Glomerular visceral epithelial cell (primary cell): ENCODE measurements around the gene MYRIP.
"Not testable (repeated sequence)": the region's sequence is repeated elsewhere in the genome, so short reads cannot be mapped to it uniquely, and the experiment has no call there.

Experiments used
- DNase-seq: peaks from one replicate; pipeline ENCODE4 v3.0.0-alpha.2; 2016; ENCODE audit errors: extremely low spot score

The MYRIP gene

DNA sequence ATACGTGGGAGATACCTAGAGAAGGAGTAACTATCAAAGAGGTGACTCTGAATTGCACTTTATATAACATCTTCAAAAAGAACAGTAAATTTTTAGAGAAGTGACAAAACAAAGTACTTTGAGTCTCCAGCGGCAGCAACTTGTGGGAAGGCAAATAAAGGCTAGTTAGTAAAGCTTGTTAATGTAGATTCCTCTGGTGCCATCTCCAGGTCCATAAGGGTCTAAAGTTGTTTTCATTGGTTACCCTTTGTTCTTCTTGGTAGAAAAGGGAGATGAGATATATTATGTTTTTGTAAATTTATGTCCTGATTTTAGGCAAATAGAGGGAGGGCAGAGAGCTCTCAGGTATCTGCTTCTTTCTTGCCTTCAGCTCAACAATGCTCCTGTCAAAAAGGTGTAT, 161.6 kb downstream of the MYRIP start:
- no peak for DNase-seq

DNA sequence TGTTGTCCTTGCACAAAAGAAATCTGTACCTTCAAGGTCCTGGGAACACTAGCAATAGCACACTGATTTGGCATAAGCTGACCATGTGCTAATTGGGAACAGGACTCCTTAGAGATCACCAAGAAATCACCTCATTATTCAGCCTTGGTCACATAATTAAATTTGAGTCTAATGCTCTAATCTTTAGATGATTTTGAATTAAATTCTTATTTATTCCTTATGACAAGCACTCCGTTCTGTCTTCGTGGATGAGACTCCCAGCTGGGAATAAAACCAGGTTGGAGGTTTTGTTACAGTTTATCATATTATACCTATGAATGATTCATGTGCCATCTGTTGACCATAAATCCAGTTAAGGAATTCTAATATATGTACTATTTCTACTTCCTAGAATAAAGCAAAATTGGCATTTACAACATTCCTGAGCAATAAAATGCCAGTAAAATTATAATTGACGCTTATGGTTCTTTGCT, 162.2 kb downstream of the MYRIP start:
- no peak for DNase-seq

DNA sequence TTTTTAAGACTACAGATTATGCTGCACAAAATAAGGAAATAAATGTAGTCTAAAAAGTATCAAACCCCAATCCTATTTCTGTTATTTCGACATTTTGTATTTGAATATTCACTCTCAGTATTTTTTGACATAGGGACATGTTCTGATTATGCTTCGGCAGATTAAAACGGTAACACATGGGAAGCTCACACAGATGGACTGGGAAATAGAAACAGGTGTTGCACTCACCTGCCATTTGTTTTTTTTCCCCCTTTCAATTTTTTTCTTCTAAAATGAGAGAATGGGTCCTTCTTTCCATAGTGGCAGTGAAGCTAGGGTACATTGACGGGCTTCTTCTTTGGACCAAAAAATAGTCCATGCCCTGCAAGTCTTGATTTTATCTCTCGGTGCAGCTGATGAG, 163.1 kb downstream of the MYRIP start:
- no peak for DNase-seq

DNA sequence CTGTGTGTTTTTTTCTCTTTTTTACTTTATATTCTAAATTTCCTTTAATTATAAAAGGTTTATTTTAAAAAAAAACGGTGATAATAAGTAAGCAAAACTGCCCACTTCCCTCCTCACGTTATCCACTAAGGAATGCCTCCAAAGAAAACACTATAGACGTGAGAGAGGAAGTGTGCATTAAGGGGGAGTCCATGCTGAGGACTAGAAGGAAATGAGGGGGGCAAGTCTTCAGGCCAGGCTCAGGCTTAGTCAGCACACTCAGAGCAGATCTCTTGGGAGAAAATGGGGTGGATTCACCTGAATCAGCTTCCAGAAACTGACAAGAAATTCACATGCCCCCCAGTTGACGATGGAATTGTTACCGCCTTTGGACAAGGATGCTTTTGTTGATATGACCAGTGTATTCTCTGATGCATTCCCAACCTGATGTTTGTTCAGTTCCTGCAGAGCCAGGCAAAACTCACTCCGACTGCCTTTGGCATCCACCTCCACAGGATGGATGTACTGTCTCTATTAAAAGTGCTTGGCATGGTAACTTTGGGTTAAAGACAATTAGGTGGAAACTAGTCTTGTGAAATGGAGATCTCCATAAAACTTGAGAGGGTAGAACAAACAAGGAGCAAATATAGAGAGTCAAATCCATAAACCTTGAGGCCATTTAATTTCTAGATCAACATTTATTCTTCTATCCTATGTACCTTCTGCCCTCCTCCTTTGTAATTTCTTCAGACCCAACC, 167.8 kb downstream of the MYRIP start:
- DNase-seq, result no peak

DNA sequence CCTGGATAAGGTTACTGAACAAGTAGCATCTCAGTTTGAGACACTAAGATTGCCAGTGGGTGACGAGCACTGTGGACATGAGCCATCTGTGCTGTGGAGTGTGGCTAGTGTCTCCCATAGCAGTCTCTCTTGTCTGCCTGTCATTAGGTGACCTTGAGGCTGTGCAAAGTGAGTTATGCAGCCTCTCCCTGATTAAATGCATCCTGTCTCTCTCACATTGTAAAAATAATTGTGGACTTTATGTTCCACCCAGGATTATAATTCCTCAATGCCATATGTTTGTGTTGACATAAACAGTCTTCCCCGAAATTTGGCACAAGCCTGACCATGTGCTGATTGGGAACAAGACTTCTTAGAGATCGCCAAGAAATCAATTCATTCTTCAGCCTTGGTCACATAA, 168.9 kb downstream of the MYRIP start:
- DNase-seq, result no peak

DNA sequence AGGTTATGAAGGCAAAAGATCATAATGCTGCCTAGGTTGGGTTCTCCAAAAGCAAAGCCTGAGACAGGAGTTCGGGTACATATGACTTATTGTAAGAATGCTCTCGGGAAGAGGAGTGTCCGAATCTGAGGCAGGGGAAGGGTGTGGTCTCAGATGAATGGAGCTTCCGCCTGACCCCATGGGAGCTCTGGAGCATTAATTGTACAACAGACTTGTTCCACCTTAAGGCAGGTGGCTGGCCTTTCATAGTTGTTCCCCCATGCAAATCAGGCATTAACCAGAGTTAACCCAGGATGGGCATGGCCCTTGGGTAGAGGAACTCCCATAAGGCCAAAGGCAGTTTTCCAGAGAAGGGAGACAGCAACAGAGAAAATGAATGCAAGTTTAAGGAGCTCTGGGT, 170.6 kb downstream of the MYRIP start:
- DNase-seq, result no peak

DNA sequence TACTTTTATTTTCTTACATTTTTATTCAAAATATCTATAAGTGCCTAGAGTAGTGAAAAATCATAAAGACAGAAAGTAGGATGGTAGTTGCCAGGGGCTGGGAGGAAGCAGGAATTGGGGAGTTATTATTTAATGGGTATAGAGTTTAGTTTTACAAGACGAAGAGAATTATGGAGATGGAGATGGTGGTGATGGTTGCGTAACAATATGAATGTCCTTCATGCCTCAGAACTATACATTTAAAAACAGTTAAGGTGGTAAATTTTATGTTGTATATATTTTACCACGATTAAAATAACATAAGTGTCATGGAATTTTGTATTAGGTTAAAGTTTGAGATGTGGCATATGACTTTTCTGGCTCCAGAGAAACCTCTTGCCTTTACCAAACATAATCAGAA, 171.4 kb downstream of the MYRIP start:
- DNase-seq, result no peak

DNA sequence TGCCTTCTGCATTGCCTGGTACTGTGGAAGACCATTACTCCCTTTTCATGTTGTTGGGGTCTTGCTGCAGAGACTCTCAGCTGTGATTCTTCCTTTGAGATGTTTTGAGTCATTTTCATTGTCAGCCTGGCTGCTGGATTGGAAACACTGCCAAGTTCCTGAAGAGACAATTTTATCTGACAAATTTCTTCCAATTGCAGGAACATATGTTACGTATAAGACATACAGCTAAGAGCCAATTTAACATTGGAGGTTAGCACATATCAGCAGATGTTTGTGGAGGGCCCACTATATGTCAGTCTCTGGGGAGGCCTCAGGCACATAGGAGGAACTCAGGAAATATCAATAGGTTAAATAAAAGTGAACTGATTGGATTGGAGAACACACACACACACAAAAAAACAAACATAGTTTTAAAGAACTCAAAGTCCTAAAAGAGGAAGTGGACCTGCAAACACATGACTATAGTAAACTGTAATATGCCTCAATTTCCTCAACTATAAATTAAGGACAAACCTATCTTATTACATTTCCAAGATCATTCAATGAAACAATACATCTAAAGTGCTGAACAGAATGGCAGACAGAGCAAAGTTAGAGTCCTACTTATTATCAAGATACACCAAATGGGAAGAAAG, 172.3 kb downstream of the MYRIP start:
- DNase-seq, result no peak

DNA sequence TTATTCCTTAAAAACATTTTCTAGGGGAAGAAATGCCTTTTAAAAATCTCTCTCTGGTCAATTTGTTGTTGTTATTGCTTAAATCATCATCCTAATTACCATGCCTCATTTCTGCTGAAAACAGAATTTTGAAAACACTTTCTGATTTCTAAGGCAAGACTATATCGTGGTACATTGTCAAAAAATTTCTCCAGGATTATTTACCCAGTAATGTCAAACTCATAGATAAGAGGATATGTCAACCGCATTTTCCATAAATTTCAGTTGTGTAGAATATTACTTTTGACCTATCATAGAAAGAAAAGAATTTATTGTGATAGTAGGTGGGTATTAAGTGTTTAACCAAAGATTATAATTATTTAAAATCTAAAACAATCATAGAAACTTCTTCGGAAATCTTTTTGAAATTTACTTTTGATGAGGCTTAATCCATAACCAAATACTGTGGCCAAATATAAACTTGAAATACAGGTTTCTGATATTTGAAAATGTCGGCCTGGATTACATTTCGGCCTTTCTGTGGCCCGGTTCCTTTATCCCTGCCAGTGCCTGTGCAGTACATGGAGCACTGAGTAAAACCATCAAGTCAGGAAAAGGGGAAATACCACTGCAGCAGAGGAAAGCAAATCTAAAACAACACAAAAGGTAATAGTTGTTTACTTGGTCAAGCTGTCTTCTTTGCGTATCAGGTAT, 173.4 kb downstream of the MYRIP start:
- no peak for DNase-seq

DNA sequence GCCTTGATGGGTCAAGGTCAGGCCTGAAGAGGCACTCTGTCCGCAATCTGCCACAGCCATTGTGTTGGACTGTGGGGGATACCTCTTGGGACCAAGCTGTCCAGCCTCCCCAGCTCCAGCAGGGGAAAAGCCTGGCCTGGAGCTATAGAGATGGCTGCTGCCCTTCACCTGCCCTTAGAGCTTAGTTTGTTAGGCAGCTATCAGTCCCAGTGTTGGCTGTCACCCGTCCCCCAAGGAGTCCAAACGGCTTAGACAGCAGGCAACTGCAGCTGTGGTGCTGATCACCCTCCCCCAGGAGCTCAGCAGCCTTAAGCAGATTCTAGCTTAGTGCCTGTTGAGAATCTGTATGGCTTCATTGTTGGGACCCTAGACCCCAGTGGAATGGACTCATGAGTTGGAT, 180.3 kb downstream of the MYRIP start:
- DNase-seq, result no peak

DNA sequence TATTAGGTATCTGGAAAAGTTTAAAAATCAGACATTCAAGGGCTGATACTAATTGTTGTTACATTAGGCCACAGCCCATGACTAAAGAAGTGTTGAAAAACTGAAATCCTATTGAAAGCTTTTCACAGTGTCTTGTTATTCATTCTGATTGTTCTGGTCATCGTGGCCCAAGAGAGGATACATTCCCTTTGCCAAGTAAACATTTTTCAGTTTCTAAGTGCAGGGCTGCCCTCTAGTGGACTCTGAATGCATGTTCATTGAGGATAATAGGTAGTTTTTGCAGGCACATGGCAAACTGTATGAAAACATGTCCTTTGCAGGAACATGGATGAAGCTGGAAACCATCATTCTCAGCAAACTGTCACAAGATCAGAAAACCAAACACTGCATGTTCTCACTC, 181.1 kb downstream of the MYRIP start:
- DNase-seq, result peak; percentile 37

DNA sequence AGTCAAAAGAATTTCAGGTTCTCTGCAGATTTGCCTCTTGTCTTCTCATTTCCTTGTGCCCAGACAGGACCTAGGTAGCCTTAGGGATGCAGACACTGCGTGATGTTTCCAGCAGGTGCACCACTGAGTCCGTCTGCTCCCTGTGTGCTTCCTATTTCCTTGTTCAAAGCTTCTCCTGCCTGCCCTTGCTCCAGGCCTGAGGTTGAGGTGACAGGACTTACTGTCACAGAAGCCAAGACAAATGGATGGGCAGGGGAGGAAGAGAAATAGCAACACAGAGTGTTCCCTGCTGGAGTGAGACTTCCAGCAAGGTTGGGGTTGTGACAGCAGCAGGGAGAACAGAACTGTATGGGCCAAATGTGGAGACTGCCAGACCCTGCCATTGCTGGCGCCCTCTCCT, 199.4 kb downstream of the MYRIP start:
- DNase-seq, result no peak

DNA sequence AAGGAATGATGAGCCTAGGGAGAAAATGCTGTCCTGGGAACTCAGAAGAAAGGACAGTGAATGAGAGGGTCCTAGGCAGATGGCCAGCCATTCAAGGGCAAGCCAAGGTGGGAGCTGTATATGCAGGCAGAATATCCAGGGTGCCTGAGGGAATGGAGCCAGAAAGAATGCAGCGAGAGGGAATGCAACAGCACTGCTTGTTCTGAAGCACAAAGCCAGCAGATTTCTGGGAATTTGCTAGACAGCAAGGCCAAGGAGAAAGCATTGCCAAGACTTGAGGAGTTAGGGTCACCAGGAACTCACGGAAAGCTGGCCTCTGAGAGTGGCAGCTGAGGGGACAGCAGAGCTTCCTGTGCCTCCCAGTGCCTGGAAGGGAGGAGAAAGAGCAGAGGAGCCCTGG, 200.6 kb downstream of the MYRIP start:
- no peak for DNase-seq

DNA sequence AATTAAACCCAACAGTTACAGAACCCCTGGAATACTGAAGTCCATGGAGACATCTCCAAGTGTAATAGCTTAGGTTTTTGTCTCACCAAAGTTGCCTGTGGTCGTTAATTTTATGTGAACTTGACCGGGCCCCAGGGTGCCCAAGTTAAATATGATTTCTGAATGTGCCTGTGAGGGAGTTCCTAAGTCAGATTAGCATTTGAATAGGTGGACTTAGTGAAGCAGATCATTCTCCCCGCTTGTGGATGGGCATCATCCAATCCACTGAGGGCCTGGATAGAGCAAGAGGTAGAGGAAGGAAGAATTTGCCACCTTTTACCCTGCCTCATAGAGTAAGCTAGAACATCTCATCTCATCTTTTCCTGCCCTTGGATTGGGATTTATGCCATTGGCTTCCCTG, 203.0 kb downstream of the MYRIP start:
- no peak for DNase-seq

DNA sequence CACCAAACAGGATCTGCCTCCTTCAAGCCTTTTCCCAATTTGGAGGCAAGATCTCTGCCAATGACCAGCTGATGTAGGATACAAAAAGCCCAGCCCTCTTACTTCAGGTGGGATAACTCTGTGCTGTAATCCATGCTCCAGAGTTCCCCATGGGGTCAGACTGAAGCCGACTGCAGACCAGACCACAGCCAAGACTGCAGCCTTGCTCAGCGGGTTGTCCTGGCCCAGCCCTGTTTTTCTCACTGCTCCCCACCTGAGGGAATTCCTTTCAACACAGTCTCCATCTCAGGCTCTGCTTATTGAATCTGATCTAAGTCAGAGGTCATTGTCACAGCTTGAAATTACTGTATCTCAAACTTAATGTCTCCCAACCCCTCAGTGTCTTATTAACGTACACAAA, 207.0 kb downstream of the MYRIP start:
- no peak for DNase-seq

DNA sequence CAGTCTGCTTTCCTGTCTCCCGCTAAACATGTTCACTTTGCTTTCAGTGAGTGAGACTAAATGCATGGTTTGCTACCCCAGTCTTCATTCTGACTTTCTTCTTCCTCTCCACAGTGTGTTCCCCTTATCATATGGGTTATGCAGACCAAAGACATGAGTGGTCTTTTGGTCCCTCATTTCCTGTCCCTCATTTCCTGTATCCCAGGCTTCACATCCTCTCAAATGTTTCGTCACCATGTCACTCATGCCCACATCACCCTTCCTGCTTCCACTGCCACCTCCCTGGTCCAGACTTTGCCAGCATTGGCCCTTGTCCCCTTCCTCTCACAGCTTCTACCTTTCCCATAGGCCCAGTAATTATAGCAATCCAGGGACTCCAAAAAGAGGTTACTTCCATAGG, 209.0 kb downstream of the MYRIP start:
- DNase-seq, result no peak

DNA sequence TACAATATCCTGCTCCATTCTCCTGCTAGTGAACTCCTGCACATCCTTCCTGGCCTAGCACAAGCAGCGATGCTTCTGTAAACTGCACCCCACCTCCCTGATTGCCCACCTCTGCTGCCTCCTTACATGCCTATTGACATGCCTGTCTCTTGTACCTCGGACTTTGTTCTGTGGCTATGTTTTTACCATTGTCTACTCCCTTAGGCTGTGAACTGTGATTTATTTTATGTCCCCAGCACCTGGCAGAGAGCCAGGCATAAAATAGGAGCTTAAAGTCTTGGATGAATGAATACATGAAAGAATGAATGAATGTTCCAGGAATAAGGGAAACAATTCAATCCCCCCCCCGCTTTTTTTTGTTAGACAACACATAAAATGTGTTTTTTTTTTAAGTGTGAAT, 210.0 kb downstream of the MYRIP start:
- DNase-seq, result no peak

DNA sequence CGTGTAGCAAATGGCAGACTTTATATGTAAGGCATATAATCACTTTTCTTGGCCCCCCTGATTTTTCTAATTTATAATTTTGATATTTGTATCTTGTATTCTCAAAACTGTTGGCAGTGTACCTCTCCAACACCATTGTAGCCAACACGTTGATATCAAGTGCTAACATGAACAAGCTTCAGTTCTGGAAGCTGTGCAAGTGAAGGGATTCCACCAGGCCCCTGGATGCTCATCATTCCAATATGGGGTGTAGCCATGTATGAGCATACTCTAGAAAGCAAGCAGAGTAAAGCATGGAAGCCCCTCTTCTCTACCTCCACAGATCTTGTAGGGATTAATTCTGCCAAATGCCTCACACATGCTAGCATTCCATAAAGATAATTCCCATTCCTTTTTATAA, 211.3 kb downstream of the MYRIP start:
- DNase-seq, result no peak

DNA sequence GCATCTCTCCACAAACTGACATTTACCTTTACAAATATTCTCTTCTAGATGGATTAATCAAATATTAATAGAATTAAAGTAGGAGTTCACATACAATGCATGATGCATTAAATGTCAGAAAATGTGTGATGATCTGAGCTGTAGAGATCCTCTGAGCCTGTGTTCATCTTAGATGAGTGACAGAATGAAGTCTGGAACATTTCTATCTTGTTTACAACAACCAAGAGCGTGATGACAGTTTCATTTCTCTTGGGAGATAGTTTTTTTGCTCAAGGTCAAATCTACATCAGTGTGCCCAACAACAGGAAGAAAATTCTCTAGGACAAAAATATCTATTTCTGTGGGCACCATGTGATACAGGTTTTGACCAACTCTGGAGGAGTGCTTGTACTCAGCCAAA, 211.9 kb downstream of the MYRIP start:
- no peak for DNase-seq

DNA sequence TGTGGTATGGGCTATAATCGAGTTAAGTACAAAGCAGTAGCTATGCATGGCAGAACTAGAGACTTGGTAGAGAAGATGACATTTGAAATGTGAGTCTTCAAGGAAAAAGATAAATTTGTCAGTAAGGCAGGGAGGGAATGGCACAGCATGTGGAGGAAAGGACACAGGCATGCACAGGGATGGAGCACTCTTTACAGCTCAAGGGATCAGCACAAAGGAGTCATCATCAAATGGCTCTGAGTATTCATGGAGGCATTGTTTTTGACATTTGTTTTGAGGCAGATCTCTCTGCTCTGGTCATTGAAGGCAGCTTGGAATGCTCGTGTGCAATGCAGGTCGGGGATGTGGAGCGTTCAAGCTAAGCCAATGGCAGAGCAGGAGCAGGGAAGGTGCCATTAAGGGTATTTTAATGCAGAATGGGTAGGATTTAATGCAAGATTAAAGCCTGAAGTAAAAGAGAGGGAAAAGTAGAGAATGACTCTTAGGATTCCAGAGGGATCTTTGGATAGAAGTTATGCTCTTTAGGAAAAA, 213.0 kb downstream of the MYRIP start:
- DNase-seq, result no peak

DNA sequence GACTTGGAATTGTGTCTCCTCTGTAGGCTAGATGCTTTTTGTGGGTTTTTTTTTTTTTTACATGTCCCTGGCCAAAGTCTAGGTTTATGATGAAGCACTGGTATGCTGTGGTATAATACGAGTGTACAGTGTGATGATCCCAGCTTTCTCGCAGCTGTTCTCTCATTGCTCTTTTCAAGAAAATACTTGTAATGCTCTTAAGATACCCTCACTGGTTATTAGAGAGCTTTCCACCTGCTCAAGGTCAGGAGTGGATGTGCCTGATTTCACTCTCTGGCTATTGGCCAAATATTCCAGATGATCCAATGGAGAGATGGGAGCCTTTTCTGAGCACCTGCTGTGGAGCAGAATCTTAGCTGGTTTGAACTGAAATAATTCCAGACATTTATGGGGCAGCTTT, 215.1 kb downstream of the MYRIP start:
- DNase-seq, result no peak

DNA sequence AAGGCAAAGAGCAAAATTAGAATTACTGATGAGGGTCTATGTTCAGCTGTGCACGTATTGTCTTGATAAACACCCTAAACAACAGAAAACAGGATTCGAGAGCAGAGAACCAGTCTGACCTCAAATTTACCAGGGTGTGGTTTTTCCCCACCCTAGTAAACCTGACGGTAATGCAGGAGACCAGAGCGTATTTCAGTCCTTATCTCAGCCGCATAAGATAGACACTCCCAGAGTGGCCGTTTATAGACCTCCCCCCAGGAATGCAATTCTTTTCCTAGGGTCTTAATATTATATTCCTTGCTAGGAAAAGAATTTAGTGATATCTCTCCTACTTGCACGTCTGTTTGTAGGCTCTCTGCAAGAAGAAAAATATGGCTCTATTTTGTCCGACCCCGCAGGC, 216.5 kb downstream of the MYRIP start:
- not testable (repeated sequence) for DNase-seq

DNA sequence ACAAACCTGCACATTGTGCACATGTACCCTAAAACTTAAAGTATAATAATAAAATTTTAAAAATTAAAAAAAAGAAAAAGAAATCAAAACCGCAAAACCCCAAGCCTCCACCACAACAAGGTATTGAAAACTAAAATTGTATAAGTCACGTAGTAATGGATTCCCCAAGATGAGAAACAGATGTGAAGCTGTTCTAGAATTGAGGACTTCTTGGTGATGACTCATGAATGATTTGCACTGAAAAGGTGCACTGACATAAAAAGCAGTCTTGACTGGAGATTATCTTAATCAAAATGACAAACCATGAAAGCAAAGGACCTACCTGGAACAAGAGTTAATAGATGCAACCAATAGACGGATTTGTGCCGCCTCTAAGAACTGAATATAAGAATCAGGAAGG, 225.8 kb downstream of the MYRIP start:
- no peak for DNase-seq
